Ovary (tissue), 9 donors: ENCODE results near the gene CSNK2A2. TPM values are rescaled to one million over a fixed set of nuclear protein-coding genes. Genes with fewer than 3 reads are reported as not detected.

Experiments
- DNase-seq, 5 donors: peaks; one replicate each; pipeline ENCODE4 v3.0.0-alpha.2; 2019 to 2020
- H3K27ac ChIP-seq, 2 donors: fragments of 200-600 bp; one replicate each; pipeline versions ENCODE4 v1.5.1 to v1.8.0; 2019 to 2022
- H3K27me3 ChIP-seq: fragments of 200-600 bp; one replicate; pipeline ENCODE4 v1.8.0; 2022
- H3K36me3 ChIP-seq: fragments of 200-600 bp; sonication (generic); one replicate; pipeline ENCODE4 v1.5.1; 2019
- H3K4me1 ChIP-seq: one replicate; pipeline ENCODE4 v1.8.1; 2013; ENCODE audit warnings: mild to moderate bottlenecking, moderate library complexity; ENCODE audit not compliant: insufficient read depth
- H3K4me3 ChIP-seq: fragments of 200-600 bp; sonication (generic); one replicate; pipeline ENCODE4 v1.5.1; 2017
- H3K9me3 ChIP-seq, 2 donors: fragments of 200-600 bp in 1 of 2; sonication (generic) in 1 of 2; one replicate each; pipeline versions ENCODE4 v1.5.1 to v1.8.1; 2013 to 2019; ENCODE audit warnings: mild to moderate bottlenecking in 1 of 2, moderate library complexity in 1 of 2
- EP300 ChIP-seq: sonication (generic); formaldehyde crosslinking; IDR thresholded peaks from one replicate; pipeline ENCODE4 v1.6.1; 2017; ENCODE audit warnings: antibody characterized with exemption
- POLR2A ChIP-seq: fragments of 450-650 bp; IDR thresholded peaks from one replicate; pipeline ENCODE4 v1.6.1; 2017; ENCODE audit warnings: antibody characterized with exemption, mild to moderate bottlenecking, moderate library complexity
- WGBS, 3 donors: extraction: QIAGEN DNeasy Blood & Tissue Kit in 1 of 3; methylation state at CpG; one replicate each; pipeline versions ENCODE4 v1.1.5 to v1.1.7; 2013 to 2017; 5-methylcytosine and 5-hydroxymethylcytosine counted together
- intact Hi-C, 4 donors: fragments of 100-400 bp; cut with DNase I; formaldehyde crosslinking; loops; one replicate each; pipeline versions ENCODE4 v1.11.0 to v1.15.1; 2022 to 2023
- polyA plus RNA-seq, 2 donors: library from polyadenylated mRNA; stranded (reverse); fragments of 200-250 nt in 1 of 2; fragments of 350-450 nt in 1 of 2; fragmentation: Illumina TruSeq in 1 of 2; extraction: RNeasy Lipid Tissue Mini Kit (QIAGEN cat#74804) in 1 of 2; gene quantifications; one replicate each; pipeline ENCODE4 v1.2.3, GENCODE V29; 2013 to 2014
- total RNA-seq, 7 donors: library from RNA; depleted of rRNA in 2 of 7; stranded (reverse); fragments of >200 nt in 2 of 7; fragmentation: NEBNext Ultra II Directional in 3 of 7; extraction: Animal tissue kit (Norgen Biotek cat#: 25700) in 3 of 7; gene quantifications; one replicate each; pipeline versions ENCODE4 v1.1.0 to v1.2.4, GENCODE V29; 2016 to 2023
- TF ChIP-seq, protein P1 (sequence below), 3 donors: fragments of 450-650 bp in 2 of 3; fragments of 200-600 bp in 1 of 3; IDR thresholded peaks; one replicate each; pipeline versions ENCODE4 v1.5.1 to v1.8.0; 2016 to 2022; ENCODE audit warnings: antibody characterized with exemption in 3 of 3, mild to moderate bottlenecking in 1 of 3
- donor health status: DM: no; HTN: no; CAD: no; lungs with moderate emphysema.
- donor health status: DM: no; HTN: no; CAD: no.
- donor health status: Bipolar disorder and iron deficiency.
- donor health status: DM: yes; HTN: yes; CAD: no.
- donor health status: DM: no; HTN: no; CAD: no.
- donor health status: DM: yes; HTN: yes; CAD: no.

CSNK2A2 gene
- total and polyA plus RNA-seq, 9 donors: 23.1 to 95.6 (median 58.1) TPM

DNA sequence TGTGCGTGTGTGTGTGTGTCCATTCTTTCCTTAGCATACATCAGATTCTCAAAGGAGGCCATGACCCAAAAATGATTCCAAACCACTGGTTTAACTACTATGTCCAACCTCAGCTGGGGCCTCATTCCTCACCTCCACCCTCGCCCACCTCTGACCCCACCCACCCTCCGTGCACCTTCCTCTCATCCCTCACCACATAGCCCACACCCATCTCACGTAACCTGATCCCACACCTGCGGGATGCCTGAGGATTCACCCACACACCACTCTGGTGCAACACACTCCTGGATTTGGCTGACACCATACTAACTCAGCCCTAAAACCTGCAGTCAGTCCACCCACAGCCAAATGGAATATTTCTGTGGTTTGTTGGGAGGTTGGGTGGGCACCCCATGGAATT, 3.3 kb upstream of the CSNK2A2 start:
- intact Hi-C loops: no loop called here
- Histone ChIP-seq H3K36me3 (no peaks in the 10 kb centered on the region), H3K27me3 (no peaks in the 10 kb centered on the region), H3K4me1 (peaks cover 5% of the 10 kb centered on the region), H3K9me3 (no peaks in the 10 kb centered on the region), H3K4me3 (no peak overlapping the region), H3K27ac (no peak overlapping the region)
- DNase-seq: no peak
- TF ChIP-seq EP300 (no peak), POLR2A (no peak)
- TF ChIP-seq, protein P1, sequence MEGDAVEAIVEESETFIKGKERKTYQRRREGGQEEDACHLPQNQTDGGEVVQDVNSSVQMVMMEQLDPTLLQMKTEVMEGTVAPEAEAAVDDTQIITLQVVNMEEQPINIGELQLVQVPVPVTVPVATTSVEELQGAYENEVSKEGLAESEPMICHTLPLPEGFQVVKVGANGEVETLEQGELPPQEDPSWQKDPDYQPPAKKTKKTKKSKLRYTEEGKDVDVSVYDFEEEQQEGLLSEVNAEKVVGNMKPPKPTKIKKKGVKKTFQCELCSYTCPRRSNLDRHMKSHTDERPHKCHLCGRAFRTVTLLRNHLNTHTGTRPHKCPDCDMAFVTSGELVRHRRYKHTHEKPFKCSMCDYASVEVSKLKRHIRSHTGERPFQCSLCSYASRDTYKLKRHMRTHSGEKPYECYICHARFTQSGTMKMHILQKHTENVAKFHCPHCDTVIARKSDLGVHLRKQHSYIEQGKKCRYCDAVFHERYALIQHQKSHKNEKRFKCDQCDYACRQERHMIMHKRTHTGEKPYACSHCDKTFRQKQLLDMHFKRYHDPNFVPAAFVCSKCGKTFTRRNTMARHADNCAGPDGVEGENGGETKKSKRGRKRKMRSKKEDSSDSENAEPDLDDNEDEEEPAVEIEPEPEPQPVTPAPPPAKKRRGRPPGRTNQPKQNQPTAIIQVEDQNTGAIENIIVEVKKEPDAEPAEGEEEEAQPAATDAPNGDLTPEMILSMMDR (IDR thresholded peaks at IDR 0.05): no peak
- WGBS, 3 donors: 44 to 48% (median 47%) methylated on average over 5 of the region's 5 CpGs

DNA sequence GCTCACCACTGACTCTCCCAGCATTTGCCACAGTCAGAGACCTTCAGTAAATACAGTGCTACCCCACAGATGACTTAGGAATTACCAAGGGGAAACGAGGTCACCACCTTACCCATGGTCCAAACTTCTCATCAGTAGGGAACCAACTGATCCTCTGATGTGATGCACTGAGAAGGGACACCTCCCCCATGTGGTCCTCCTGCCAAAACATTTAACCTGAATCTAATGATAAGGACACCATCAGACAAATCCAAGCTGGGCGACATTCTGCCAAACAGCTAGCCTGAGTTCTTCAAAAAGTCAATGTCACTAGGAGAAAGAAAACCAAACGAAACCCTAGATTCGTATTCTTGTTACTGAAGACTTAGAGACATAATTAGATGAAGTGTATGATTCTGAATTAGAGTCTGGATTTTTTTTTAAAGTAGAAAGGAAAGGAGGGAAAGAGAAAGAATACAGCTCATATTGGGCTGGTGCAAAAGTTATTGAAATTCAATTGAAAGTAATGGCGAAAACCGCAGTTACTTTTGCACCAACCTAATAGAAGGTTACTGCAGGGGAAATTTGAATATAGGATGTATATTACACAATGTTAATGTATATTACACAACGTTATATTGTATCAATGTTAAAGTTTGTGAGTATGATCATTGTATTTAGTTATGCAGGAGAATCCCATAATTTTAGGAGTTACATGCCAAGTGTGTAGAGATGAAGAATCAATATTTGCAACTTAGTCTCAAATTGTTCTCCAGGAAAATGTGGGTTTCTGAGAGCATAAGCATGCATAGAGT, 2.3 kb upstream of the CSNK2A2 start:
- H3K27me3 ChIP-seq: no peaks in the 10 kb centered on the region
- 78 to 81% (median 80%) methylated on average over 7 of the region's 7 CpGs for WGBS, 3 donors
- H3K27ac ChIP-seq: no peak overlapping the region
- no peaks in the 10 kb centered on the region for H3K36me3 ChIP-seq
- no peak for DNase-seq
- H3K4me1 ChIP-seq: peaks cover 5% of the 10 kb centered on the region
- intact Hi-C loops: no loop called here
- no peaks in the 10 kb centered on the region for H3K9me3 ChIP-seq
- H3K4me3 ChIP-seq: no peak overlapping the region
- no peak for TF ChIP-seq POLR2A
- no peak for TF ChIP-seq EP300
- TF ChIP-seq, protein P1 (IDR thresholded peaks at IDR 0.05): no peak

DNA sequence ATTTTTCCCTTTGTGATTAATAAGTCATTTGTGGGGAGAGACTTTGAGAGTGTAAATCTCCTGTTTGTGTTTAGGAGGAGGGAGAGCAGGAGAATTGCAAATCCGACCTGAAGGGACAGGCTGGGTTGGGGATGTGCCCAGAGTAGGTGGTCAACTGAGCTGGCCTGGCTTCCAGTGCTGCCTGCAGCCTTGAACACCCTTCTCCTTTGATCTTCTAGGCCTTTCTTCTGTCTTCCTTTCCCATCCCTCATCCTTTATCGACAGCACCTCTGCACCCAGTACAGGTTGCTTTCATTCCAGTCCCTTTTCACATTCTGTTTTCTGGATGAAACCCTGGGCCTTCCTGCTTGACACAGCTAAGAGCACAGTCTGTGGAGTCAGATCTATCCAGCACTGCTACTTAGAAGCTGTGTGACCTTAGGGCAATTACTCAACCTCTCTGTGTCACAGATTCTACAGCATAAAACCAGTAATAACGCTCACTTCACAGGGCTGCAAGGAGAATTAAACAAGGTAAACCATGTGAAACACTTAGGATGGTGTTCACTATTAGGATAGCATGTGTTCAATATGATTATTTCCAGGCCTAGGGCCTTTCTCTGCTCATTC, 1.0 kb upstream of the CSNK2A2 start:
- Histone ChIP-seq H3K27ac (no peak overlapping the region), H3K9me3 (no peaks in the 10 kb centered on the region), H3K4me1 (peaks cover 5% of the 10 kb centered on the region), H3K36me3 (no peaks in the 10 kb centered on the region), H3K4me3 (no peak overlapping the region), H3K27me3 (no peaks in the 10 kb centered on the region)
- TF ChIP-seq POLR2A (no peak), EP300 (no peak)
- TF ChIP-seq, protein P1 (IDR thresholded peaks at IDR 0.05): no peak
- intact Hi-C loops: loop anchor here in 2 of 4 donors (10.0 kb wide), 1 partner anchor 174 kb away; the partner anchor contains the start of gene MMP15 (in 2 of the 2)
- DNase-seq: no peak
- WGBS, 3 donors: 77 to 78% (median 78%) methylated on average over 3 of the region's 3 CpGs

DNA sequence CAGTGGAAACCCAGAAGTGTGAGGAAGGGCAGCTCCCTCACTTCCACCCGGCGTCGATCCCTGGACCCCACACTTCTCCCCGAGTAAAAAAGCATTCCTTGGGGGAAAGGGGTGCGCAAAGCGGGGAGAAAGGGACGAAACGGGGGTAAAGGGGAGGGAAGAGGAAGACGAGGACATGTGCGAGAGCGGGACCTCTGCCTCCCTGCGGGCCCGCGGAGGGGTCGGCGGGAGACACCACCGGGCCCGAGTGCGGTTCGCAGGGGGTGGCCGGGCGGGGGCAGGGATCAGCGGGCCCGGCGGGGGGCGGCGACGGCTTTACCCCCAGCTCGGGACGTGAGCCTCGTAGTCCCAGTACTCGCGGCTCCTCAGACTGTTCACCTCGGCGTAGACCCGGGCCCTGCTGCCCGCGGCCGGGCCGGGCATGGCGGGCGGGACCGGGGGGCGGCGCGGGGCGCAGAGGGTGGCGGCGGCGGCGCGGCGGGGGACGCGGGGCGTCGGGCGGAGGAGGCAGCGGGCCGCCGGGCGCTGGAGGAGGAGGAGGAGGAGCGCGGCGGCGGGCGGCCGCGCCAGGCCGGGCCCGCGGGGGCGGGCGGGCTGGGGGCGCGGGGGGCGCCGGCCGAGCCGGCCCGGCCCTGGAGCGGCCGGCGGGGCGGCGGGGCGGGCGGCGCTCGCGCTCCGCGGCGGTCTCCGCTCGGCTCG, 443 bp downstream of the CSNK2A2 start:
- Histone ChIP-seq H3K27me3 (no peaks in the 10 kb centered on the region), H3K4me3 (peak overlapping the region; percentile 85), H3K27ac (peak overlapping the region in 1 of 2 donors; percentile 1), H3K4me1 (peaks cover 5% of the 10 kb centered on the region), H3K9me3 (no peaks in the 10 kb centered on the region), H3K36me3 (no peaks in the 10 kb centered on the region)
- intact Hi-C loops: loop anchor here in 2 of 4 donors (10.0 kb wide), 1 partner anchor 173 kb away; the partner anchor contains the start of gene MMP15 (in 2 of the 2)
- 0 to 2% (median 1%) methylated on average over 28 to 83 of the region's 97 CpGs for WGBS, 3 donors
- DNase-seq: peak in 3 of 5 donors; percentile 18 to 38 (median 27)
- TF ChIP-seq POLR2A (no peak), EP300 (no peak)
- TF ChIP-seq, protein P1 (IDR thresholded peaks at IDR 0.05): no peak
